ENCODE measurements around the gene SDK1.

The SDK1 gene

DNA sequence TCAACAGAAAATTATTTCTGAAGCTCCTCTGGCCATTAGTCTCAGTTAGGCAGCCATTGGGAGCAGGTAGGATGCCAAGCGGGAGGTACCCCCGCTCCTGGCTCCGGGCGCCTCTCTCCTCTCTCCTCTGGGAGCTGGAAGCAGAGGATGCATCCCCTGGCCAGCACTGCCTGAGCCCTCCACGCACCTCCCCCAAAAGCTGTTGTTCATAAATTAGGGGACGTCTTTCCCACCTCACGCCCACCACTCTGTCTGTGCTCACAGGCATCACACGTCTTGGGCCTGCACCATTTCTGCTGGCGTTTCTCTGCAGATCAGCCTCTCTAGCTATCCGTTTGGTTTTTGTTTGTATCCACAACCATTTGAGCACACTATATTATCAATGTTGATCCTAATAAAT, 772.0 kb downstream of the SDK1 start:
- Histone ChIP-seq H3K9me3 (ENCODE audit: severe bottlenecking) (no peaks in the 10 kb centered on the region), H3K4me3 (ENCODE audit: severe bottlenecking) (no peak overlapping the region), H3K27me3 (ENCODE audit: insufficient read depth, poor library complexity, severe bottlenecking) (no peaks in the 10 kb centered on the region), H3K36me3 (ENCODE audit: low read depth) (no peaks in the 10 kb centered on the region), H3K4me1 (ENCODE audit: insufficient read depth, poor library complexity, severe bottlenecking) (no peaks in the 10 kb centered on the region), H3K27ac (ENCODE audit: poor library complexity, severe bottlenecking) (no peak overlapping the region)
- DNase-seq (ENCODE audit: low spot score) = no peak
- TF ChIP-seq CTCF (IDR thresholded peaks at IDR 0.05; ENCODE audit: poor library complexity, severe bottlenecking) = no peak
- no peak for ATAC-seq (ENCODE audit: low read depth)

- no peaks in the 10 kb centered on the region for H3K27me3 ChIP-seq (ENCODE audit: insufficient read depth, poor library complexity, severe bottlenecking)
- DNase-seq (ENCODE audit: low spot score) (no peak), ATAC-seq (ENCODE audit: low read depth) (no peak)
- H3K9me3 ChIP-seq (ENCODE audit: severe bottlenecking) = no peaks in the 10 kb centered on the region
- TF ChIP-seq CTCF (IDR thresholded peaks at IDR 0.05; ENCODE audit: poor library complexity, severe bottlenecking) = no peak
- H3K27ac ChIP-seq (ENCODE audit: poor library complexity, severe bottlenecking) = no peak overlapping the region
- H3K36me3 ChIP-seq (ENCODE audit: low read depth) = no peaks in the 10 kb centered on the region
- no peaks in the 10 kb centered on the region for H3K4me1 ChIP-seq (ENCODE audit: insufficient read depth, poor library complexity, severe bottlenecking)
- no peak overlapping the region for H3K4me3 ChIP-seq (ENCODE audit: severe bottlenecking)
Observed at GRCh38 chr7:4073750-4074149, 772.7 kb downstream of the SDK1 start.

GRCh38 chr7:4074407-4074806, 773.4 kb downstream of the SDK1 start:
- DNase-seq (ENCODE audit: low spot score) (no peak), ATAC-seq (ENCODE audit: low read depth) (no peak)
- Histone ChIP-seq H3K27ac (ENCODE audit: poor library complexity, severe bottlenecking) (no peak overlapping the region), H3K4me3 (ENCODE audit: severe bottlenecking) (no peak overlapping the region), H3K4me1 (ENCODE audit: insufficient read depth, poor library complexity, severe bottlenecking) (no peaks in the 10 kb centered on the region), H3K27me3 (ENCODE audit: insufficient read depth, poor library complexity, severe bottlenecking) (no peaks in the 10 kb centered on the region), H3K9me3 (ENCODE audit: severe bottlenecking) (no peaks in the 10 kb centered on the region), H3K36me3 (ENCODE audit: low read depth) (no peaks in the 10 kb centered on the region)
- no peak for TF ChIP-seq CTCF (IDR thresholded peaks at IDR 0.05; ENCODE audit: poor library complexity, severe bottlenecking)

GRCh38 chr7:4074994-4075393, 773.9 kb downstream of the SDK1 start:
- DNase-seq (ENCODE audit: low spot score) (no peak), ATAC-seq (ENCODE audit: low read depth) (no peak)
- Histone ChIP-seq H3K4me3 (ENCODE audit: severe bottlenecking) (no peak overlapping the region), H3K36me3 (ENCODE audit: low read depth) (no peaks in the 10 kb centered on the region), H3K9me3 (ENCODE audit: severe bottlenecking) (no peaks in the 10 kb centered on the region), H3K27ac (ENCODE audit: poor library complexity, severe bottlenecking) (no peak overlapping the region), H3K27me3 (ENCODE audit: insufficient read depth, poor library complexity, severe bottlenecking) (no peaks in the 10 kb centered on the region), H3K4me1 (ENCODE audit: insufficient read depth, poor library complexity, severe bottlenecking) (no peaks in the 10 kb centered on the region)
- TF ChIP-seq CTCF (IDR thresholded peaks at IDR 0.05; ENCODE audit: poor library complexity, severe bottlenecking) = no peak

DNA sequence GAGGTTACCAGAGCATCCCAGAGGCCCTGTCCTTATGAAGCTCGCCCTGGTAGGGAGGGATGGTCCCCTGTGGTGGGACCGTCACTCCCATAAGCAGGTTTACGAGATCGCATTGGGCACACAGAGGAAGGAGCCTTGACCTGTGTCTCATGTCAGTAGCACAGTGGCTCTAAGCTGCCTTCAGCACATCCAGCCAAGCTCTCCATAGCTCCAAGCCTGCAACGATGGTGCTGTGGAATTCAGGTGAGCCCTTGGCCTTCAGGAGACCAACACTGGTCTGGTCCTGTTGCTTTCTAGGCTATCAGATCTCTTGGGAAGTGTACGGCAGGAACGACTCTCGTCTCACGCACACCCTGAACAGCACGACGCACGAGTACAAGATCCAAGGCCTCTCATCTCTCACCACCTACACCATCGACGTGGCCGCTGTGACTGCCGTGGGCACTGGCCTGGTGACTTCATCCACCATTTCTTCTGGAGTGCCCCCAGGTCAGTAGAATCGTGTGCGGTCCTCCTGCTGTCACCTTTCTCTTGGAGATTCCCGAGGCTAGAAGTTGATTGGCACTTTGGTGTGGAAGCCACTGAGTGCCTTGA, 775.7 kb downstream of the SDK1 start:
- Histone ChIP-seq H3K9me3 (ENCODE audit: severe bottlenecking) (no peaks in the 10 kb centered on the region), H3K36me3 (ENCODE audit: low read depth) (no peaks in the 10 kb centered on the region), H3K4me3 (ENCODE audit: severe bottlenecking) (no peak overlapping the region), H3K4me1 (ENCODE audit: insufficient read depth, poor library complexity, severe bottlenecking) (no peaks in the 10 kb centered on the region), H3K27me3 (ENCODE audit: insufficient read depth, poor library complexity, severe bottlenecking) (no peaks in the 10 kb centered on the region), H3K27ac (ENCODE audit: poor library complexity, severe bottlenecking) (no peak overlapping the region)
- ATAC-seq (ENCODE audit: low read depth) = no peak
- DNase-seq (ENCODE audit: low spot score) = no peak
- TF ChIP-seq CTCF (IDR thresholded peaks at IDR 0.05; ENCODE audit: poor library complexity, severe bottlenecking) = no peak

Measured in RWPE2 (cell line).